Hindlimb muscle (tissue), 1 donor: ENCODE measurements around the gene RNF138. TPM values are rescaled to one million over a fixed set of nuclear protein-coding genes. Genes with fewer than 3 reads are reported as not detected.
"Not testable (repeated sequence)": the region's sequence is repeated elsewhere in the genome, so short reads cannot be mapped to it uniquely, and the experiment has no call there.

Experiments used
- DNase-seq: peaks from one replicate; pipeline ENCODE4 v3.0.0-alpha.2; 2013
- polyA plus RNA-seq: library from polyadenylated mRNA; unstranded; fragments of 120-200 nt; gene quantifications from one replicate; pipeline ENCODE4 v1.2.1, GENCODE V29; 2013; ENCODE audit not compliant: insufficient read length

The RNF138 gene
- polyA plus RNA-seq, 1 donor, result 23.8 TPM

GRCh38 chr18:32176745-32177144 lies 85.1 kb downstream of the RNF138 start:
- not testable (repeated sequence) for DNase-seq

- DNase-seq, result no peak
Measured at GRCh38 chr18:32177530-32177929, 85.9 kb downstream of the RNF138 start.

Other genes starting within 250 kb of the RNF138 start
- gene TRAPPC8, start 148.7 kb upstream of the RNF138 start, polyA plus RNA-seq, result 30.9 TPM
- 16.0 TPM for gene RNF125, start 73.0 kb upstream of the RNF138 start, polyA plus RNA-seq
- not detected for gene MEP1B, start 98.2 kb downstream of the RNF138 start, polyA plus RNA-seq